GM18870 (cell line): ENCODE data around the gene TMEM198.

Source experiments
- ATAC-seq: cut with Tn5 transposase; IDR thresholded peaks from one replicate; pipeline ENCODE4 v1.9.1; 2021; ENCODE audit warnings: moderate library complexity; ENCODE audit not compliant: unreplicated experiment

Gene TMEM198

GRCh38 chr2:219524817-219525216, 19.0 kb upstream of the TMEM198 start:
- no peak for ATAC-seq

DNA sequence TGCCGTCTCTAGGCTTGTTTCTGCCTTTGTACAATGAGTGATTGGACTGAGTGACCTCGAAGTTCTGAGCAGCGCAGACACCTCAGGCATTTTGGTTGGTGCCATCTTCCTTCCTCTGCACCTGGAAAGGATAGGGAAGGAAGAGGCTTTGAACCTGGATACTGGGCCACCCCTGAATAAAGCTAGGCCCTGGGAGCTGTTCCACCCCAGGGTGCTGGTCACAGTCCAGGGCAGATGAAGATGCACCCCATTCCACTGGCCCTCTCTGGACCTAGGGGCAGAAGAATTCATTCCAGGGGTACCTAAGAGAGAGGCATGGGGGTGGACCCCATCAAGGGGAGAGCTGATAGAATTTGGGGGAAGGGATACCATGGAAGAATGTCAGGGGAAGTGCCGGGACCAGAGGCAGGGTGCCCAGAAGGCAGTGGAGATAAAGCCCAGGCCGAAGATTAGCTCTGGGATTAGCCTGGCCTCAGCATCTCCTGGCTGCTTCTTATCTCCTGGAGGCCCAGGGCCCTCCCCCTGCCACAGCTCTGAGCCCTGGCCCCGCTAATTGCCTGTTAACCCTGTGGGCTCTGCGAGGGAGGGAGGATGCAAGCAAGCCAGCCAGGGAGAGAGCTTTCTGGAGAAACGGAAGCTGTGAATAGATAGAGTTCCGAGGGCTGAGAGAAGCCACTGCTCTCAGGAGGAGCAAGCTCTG, 18.1 kb upstream of the TMEM198 start:
- no peak for ATAC-seq

GRCh38 chr2:219526320-219527075, 17.3 kb upstream of the TMEM198 start:
- ATAC-seq: no peak

GRCh38 chr2:219527076-219527394, 16.8 kb upstream of the TMEM198 start:
- no peak for ATAC-seq

DNA sequence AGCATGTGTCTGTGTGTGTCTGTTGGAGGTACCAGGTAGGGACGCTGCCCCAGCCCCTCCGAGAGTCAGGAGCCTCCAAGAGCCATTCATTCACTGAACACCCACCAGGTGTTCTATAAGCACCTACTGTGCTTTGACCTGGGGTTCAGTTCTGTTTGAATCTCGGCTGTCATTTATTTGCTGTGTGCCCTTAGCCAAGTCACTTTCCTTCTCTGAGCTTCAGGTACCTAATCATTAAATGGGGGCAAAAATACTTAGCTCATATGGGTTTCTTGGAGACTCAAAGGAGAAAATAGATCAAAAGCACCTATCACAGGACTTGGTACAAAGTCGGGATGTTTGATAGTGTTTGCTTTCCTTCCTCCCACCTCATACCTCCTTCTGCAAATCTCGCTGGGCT, 16.4 kb upstream of the TMEM198 start:
- ATAC-seq: no peak

- ATAC-seq: peak; percentile 67
Measured at GRCh38 chr2:219530048-219530963, 13.5 kb upstream of the TMEM198 start.

DNA sequence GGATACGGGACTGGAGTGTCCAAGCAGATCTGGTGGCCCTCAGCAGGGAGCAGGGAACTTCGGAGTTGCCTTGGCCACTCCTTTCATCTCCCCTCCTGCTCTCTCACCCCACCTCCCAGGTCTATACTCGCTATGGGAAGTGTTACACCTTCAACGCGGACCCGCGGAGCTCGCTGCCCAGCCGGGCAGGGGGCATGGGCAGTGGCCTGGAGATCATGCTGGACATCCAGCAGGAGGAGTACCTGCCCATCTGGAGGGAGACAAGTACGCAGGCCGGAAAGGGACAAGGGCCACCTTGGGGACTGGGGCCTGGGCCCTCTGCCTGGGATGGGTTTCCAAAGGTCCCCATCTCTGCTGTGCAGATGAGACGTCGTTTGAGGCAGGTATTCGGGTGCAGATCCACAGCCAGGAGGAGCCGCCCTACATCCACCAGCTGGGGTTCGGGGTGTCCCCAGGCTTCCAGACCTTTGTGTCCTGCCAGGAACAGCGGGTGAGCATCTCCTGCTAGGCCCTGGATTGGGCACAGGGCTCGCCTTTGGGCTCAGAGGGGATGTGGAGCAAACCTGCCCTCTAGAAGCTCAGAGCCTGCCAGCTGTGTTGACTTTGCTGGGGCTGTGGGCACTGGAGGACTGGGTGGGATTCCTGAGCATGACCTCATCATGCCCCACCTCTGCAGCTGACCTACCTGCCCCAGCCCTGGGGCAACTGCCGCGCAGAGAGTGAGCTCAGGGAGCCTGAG, 12.0 kb upstream of the TMEM198 start:
- ATAC-seq: no peak

GRCh38 chr2:219532378-219532649, 11.5 kb upstream of the TMEM198 start:
- ATAC-seq: no peak

- ATAC-seq: no peak
Measured at GRCh38 chr2:219533930-219534661, 9.7 kb upstream of the TMEM198 start.

GRCh38 chr2:219536425-219536824, 7.4 kb upstream of the TMEM198 start:
- no peak for ATAC-seq

DNA sequence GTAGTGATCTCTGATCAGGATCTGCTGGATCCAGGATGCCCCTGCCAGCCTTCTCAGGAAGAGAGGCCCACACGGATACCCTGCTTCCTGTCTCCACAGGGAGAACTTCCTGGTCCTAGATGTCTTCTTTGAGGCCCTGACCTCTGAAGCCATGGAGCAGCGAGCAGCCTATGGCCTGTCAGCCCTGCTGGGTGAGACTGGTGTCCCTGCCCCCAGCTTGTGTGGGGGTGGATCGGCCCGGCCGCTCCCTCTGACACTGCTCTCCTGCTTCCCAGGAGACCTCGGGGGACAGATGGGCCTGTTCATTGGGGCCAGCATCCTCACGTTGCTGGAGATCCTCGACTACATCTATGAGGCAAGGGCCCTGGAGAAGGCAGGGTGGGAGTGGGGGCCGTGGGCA, 6.9 kb upstream of the TMEM198 start:
- ATAC-seq: no peak

GRCh38 chr2:219537657-219538488, 6.0 kb upstream of the TMEM198 start:
- ATAC-seq: no peak

GRCh38 chr2:219538504-219538951, 5.3 kb upstream of the TMEM198 start:
- no peak for ATAC-seq

GRCh38 chr2:219538956-219539788, 4.7 kb upstream of the TMEM198 start:
- no peak for ATAC-seq

- ATAC-seq: no peak
Measured at GRCh38 chr2:219539926-219540678, 3.7 kb upstream of the TMEM198 start.

DNA sequence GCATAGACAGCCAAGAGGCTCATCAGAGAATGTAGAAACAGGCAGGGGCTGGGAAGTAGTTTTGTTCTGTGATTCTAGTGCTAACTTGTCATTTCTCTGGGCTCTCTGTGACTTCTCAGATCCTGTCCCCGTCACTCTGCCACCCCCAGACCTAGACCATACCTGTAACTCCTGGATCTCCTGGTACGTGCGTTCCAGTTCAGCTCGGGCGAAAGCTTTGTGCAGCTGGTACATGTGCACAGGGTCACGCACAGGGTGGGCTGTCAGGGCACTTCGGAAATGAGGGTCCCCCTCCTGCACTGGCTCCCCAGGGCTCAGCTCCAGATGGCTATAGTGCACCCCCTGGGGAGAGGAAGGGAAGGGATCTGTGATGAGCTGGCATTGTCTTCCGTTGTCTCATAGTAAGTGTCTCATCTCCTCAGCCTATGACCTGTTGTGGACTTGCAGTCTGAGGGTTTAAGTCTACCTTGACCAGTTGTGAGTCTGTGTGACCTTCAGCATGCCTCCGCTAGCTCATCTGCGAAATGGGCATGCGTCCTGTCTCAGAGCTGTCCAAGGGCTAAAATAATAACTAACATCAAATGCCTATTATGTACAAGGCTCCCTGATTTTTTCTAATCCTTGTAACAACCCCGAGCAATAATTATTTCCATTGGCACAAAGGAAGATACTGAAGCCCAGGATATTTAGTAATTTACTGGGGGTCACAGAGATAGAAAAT, 2.9 kb upstream of the TMEM198 start:
- no peak for ATAC-seq

- ATAC-seq: peak; percentile 54
Measured at GRCh38 chr2:219541611-219542180, 2.1 kb upstream of the TMEM198 start.
